Mesothelial cell of epicardium (in vitro differentiated cells): ENCODE data around the gene SLF2. TPM values are rescaled to one million over a fixed set of nuclear protein-coding genes. Genes with fewer than 3 reads are reported as not detected.

Experiments
- DNase-seq, 2 experiments: peaks; one replicate each; pipeline ENCODE4 v3.0.0; 2021; ENCODE audit warnings: low spot score in 2 of 2; ENCODE audit not compliant: unreplicated experiment in 2 of 2
- H3K27ac Mint-ChIP-seq: 2 replicates; pipeline ENCODE4 v1.8.0; 2021; ENCODE audit warnings: mixed read lengths
- H3K27me3 Mint-ChIP-seq: 2 replicates; pipeline ENCODE4 v1.8.0; 2021; ENCODE audit warnings: low read depth, mixed read lengths
- H3K36me3 Mint-ChIP-seq: 2 replicates; pipeline ENCODE4 v1.8.0; 2021; ENCODE audit warnings: mixed read lengths
- H3K4me1 Mint-ChIP-seq: 2 replicates; pipeline ENCODE4 v1.8.0; 2021; ENCODE audit warnings: mixed read lengths
- H3K4me3 Mint-ChIP-seq: 2 replicates; pipeline ENCODE4 v1.8.0; 2021; ENCODE audit warnings: mild to moderate bottlenecking, moderate library complexity, mixed read lengths
- H3K9me3 Mint-ChIP-seq: 2 replicates; pipeline ENCODE4 v1.8.0; 2021; ENCODE audit warnings: mixed read lengths
- CTCF ChIP-seq: fragments of 200-600 bp; sonication (generic); IDR thresholded peaks from one replicate; pipeline ENCODE4 v1.5.0; 2021; ENCODE audit warnings: antibody characterized with exemption; ENCODE audit not compliant: unreplicated experiment
- total RNA-seq: library from RNA; stranded (reverse); gene quantifications from 3 replicates; pipeline ENCODE4 v1.2.1, GENCODE V29; 2021

The SLF2 gene
- total RNA-seq, 1 donor from 2014 or later: 35.5 TPM

GRCh38 chr10:100979791-100980272 lies 67.1 kb downstream of the SLF2 start:
- no peak for DNase-seq
- no peaks in the 10 kb centered on the region for H3K9me3 Mint-ChIP-seq

GRCh38 chr10:100980311-100980710 lies 67.5 kb downstream of the SLF2 start:
- Mint-ChIP-seq H3K4me1 (peaks cover 5% of the 10 kb centered on the region), H3K9me3 (no peaks in the 10 kb centered on the region), H3K36me3 (peaks cover 17% of the 10 kb centered on the region), H3K27ac (no peak overlapping the region), H3K4me3 (no peak overlapping the region), H3K27me3 (no peaks in the 10 kb centered on the region)
- DNase-seq: no peak
- TF ChIP-seq CTCF: no peak

More at GRCh38 chr10:100979791-100980272, 67.1 kb downstream of the SLF2 start:
- peaks cover 5% of the 10 kb centered on the region for H3K4me1 Mint-ChIP-seq
- H3K36me3 Mint-ChIP-seq: peaks cover 17% of the 10 kb centered on the region
- H3K27ac Mint-ChIP-seq: no peak overlapping the region
- TF ChIP-seq CTCF: no peak
- H3K4me3 Mint-ChIP-seq: no peak overlapping the region
- no peaks in the 10 kb centered on the region for H3K27me3 Mint-ChIP-seq

- H3K4me1 Mint-ChIP-seq: peaks cover 5% of the 10 kb centered on the region
- DNase-seq: peak in 1 of 2 experiments; percentile 25
- no peak overlapping the region for H3K27ac Mint-ChIP-seq
- TF ChIP-seq CTCF: no peak
- H3K36me3 Mint-ChIP-seq: peaks cover 17% of the 10 kb centered on the region
- H3K9me3 Mint-ChIP-seq: no peaks in the 10 kb centered on the region
- no peaks in the 10 kb centered on the region for H3K27me3 Mint-ChIP-seq
- no peak overlapping the region for H3K4me3 Mint-ChIP-seq
Measured at GRCh38 chr10:100980711-100981110, 67.9 kb downstream of the SLF2 start.

- TF ChIP-seq CTCF: no peak
- DNase-seq: no peak
- Mint-ChIP-seq H3K4me3 (no peak overlapping the region), H3K9me3 (no peaks in the 10 kb centered on the region), H3K27ac (no peak overlapping the region), H3K4me1 (peaks cover 10% of the 10 kb centered on the region), H3K27me3 (no peaks in the 10 kb centered on the region), H3K36me3 (peaks cover 17% of the 10 kb centered on the region)
Measured at GRCh38 chr10:100981178-100981772, 68.5 kb downstream of the SLF2 start.

GRCh38 chr10:100982916-100983830 lies 70.4 kb downstream of the SLF2 start:
- Mint-ChIP-seq H3K27me3 (no peaks in the 10 kb centered on the region), H3K9me3 (no peaks in the 10 kb centered on the region), H3K4me3 (no peak overlapping the region), H3K4me1 (peaks cover 22% of the 10 kb centered on the region), H3K27ac (no peak overlapping the region), H3K36me3 (peaks cover 17% of the 10 kb centered on the region)
- no peak for TF ChIP-seq CTCF
- no peak for DNase-seq
